ENCODE measurements around the gene SPSB3.

The SPSB3 gene

DNA sequence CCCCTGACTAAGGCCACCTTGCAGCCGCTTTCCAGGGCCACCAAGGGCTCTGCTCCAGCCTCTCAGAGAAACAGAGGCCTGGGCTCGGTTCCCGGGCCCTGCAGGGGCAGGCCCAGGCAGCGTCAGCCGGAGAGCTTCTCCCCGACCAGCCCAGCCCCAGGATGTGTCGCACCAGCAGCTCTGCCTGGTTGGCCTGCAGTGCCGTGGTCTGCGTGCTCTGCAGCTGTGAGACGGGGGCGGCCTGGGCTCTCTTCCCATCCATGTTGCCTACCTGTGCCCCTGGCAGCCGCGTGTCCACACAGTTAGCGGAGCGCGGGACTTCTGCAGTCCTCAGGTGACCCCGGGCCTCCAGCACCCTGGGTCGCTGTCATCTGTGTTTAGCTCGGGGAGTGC, 6.3 kb upstream of the SPSB3 start:
- Mint-ChIP-seq H3K4me3 (no peak overlapping the region), H3K27me3 (no peaks in the 10 kb centered on the region), H3K36me3 (peaks cover 16 to 24% of the 10 kb centered on the region in 2 donors), H3K9me3 (no peaks in the 10 kb centered on the region), H3K27ac (no peak overlapping the region), H3K4me1 (peaks cover 6 to 21% of the 10 kb centered on the region in 2 donors)
- DNase-seq: no peak
- no peak for ATAC-seq (replicated peaks)

DNA sequence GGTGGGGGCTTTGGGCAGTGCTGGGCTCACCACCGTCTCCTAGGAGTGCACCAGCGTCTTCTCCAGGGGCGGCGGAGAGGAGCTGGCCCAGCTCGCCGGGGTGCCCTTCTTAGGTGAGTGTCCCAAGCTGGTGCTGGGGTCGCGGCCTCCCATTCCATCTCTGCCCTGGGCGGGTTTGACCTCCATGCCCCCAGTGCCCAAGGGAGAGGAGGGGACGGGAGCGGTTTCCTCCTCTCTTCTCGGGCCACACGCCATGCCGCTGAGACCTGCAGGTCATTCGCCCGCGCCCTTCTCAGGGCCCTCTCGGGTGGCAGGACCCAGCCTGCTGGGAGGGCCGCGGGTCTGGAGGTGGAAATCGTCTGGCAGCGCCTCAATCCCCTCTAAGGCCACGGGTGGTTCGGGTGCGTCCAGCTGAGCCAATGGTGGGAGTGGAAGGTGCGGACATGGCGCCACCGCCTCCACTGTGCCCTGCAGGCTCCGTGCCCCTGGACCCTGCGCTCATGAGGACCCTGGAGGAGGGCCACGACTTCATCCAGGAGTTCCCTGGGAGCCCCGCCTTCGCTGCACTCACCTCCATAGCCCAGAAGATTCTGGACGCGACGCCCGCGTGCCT, 5.8 kb upstream of the SPSB3 start:
- Mint-ChIP-seq H3K4me3 (no peak overlapping the region), H3K27ac (no peak overlapping the region)

DNA sequence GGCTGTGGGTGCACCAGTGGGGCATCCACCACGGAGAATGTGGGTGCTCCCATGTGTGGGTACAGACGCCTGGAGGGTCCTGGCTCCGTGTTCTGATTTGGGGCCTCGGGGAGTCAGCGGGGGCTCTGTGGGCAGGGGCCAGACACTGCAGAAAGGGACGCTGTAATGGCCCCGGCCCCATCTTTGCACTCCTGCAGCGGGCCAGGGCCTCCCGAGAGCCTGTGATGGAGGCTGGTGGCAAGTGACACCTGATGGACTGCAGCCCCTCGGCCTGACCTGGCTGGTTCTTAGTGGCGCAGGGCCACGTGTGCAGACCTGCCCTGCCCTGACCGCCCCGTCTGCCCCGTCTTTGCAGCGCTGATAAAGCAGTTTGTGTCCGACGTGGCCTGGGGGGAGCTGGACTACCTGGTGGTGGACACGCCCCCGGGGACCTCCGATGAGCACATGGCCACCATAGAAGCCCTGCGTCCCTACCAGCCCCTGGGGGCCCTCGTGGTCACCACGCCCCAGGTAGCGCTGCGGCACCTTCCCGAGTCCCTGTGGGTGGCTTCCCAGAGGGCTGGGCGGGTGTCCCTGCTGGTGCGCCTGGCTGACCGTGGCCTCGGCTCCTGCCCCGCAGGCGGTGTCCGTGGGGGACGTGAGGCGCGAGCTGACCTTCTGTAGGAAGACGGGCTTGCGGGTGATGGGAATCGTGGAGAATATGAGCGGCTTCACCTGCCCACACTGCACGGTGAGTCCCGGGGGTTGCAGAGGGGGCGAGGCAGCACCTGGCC, 5.1 kb upstream of the SPSB3 start:
- Mint-ChIP-seq H3K36me3 (peaks cover 16 to 23% of the 10 kb centered on the region in 2 donors), H3K4me1 (peaks cover 6 to 23% of the 10 kb centered on the region in 2 donors), H3K9me3 (no peaks in the 10 kb centered on the region), H3K27me3 (no peaks in the 10 kb centered on the region), H3K4me3 (no peak overlapping the region), H3K27ac (no peak overlapping the region)
- ATAC-seq (replicated peaks): no peak
- no peak for DNase-seq

More for the DNA sequence above, 5.8 kb upstream of the SPSB3 start:
- H3K27me3 Mint-ChIP-seq: no peaks in the 10 kb centered on the region
- peaks cover 16 to 24% of the 10 kb centered on the region in 2 donors for H3K36me3 Mint-ChIP-seq
- no peak for DNase-seq
- no peak for ATAC-seq (replicated peaks)
- no peaks in the 10 kb centered on the region for H3K9me3 Mint-ChIP-seq
- H3K4me1 Mint-ChIP-seq: peaks cover 6 to 23% of the 10 kb centered on the region in 2 donors

DNA sequence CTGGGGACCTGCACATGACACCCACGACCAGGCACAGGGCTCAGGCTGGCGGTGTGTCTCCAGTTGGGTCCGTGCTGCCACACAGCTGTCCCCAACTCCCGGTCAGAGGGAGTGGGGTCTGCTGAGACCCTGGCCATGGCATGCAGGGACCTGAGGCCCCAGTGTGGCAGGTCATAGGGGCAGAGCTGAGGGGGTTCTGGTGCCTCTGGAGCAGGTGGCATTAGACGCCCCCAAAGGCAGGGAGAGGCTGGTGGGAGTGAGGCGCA, 4.6 kb upstream of the SPSB3 start:
- peaks cover 6 to 24% of the 10 kb centered on the region in 2 donors for H3K4me1 Mint-ChIP-seq
- H3K27ac Mint-ChIP-seq: no peak overlapping the region
- no peak for DNase-seq
- no peaks in the 10 kb centered on the region for H3K9me3 Mint-ChIP-seq
- no peak for ATAC-seq (replicated peaks)
- no peak overlapping the region for H3K4me3 Mint-ChIP-seq
- peaks cover 16 to 22% of the 10 kb centered on the region in 2 donors for H3K36me3 Mint-ChIP-seq
- H3K27me3 Mint-ChIP-seq: no peaks in the 10 kb centered on the region

DNA sequence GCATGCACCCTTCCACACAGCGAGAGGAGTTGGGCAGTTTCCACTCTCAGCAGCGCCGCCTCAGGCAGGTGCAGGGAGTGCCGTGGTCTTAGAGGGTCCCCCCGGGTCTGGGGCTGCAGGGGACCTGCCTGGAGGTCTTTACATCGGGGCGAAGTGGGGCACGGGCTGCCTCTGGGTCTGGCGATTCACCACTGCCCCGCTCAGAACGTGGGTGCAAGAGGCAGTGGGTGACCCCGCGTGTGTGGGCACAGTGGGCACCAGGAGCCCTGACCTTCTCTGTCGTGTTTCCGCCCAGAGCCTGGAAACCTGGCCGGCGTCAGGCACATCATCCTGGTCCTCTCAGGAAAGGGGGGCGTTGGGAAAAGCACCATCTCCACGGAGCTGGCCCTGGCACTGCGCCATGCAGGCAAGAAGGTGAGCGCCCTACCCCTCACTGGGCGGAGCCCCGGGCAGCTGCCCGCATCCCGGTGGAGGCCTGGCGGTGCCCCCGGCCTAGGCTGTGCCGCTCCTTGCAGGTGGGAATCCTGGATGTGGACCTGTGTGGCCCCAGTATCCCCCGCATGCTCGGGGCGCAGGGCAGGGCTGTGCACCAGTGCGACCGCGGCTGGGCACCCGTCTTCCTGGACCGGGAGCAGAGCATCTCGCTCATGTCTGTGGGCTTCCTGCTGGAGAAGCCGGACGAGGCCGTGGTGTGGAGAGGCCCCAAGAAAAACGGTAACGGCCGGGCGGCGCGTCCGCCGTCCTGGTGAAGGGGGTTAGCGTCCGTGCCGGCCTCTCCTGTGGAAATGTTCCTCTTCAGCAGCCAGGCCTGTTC, 4.1 kb upstream of the SPSB3 start:
- DNase-seq (no peak), ATAC-seq (replicated peaks) (no peak)
- Mint-ChIP-seq H3K4me3 (no peak overlapping the region), H3K27me3 (no peaks in the 10 kb centered on the region), H3K9me3 (no peaks in the 10 kb centered on the region), H3K36me3 (peaks cover 20 to 26% of the 10 kb centered on the region in 2 donors), H3K4me1 (peaks cover 11 to 29% of the 10 kb centered on the region in 2 donors), H3K27ac (no peak overlapping the region)

DNA sequence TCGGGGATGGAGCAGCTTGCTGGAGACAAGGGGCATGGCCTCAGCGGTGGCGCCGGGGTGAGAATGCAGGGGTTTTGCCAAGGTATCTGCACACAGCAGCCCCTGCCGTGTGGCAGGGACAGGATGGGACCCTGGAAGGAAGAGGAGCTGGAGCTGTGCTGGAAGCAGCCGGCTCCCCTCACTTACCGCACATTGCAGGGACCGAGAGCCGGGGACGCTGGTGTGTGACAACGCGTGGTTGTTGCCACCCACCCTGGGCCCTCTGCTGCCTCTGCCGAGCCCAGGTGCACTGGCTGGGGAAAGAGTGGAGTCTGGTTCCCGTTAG, 3.4 kb upstream of the SPSB3 start:
- H3K4me1 Mint-ChIP-seq: peaks cover 14 to 35% of the 10 kb centered on the region in 2 donors
- ATAC-seq (replicated peaks): no peak

DNA sequence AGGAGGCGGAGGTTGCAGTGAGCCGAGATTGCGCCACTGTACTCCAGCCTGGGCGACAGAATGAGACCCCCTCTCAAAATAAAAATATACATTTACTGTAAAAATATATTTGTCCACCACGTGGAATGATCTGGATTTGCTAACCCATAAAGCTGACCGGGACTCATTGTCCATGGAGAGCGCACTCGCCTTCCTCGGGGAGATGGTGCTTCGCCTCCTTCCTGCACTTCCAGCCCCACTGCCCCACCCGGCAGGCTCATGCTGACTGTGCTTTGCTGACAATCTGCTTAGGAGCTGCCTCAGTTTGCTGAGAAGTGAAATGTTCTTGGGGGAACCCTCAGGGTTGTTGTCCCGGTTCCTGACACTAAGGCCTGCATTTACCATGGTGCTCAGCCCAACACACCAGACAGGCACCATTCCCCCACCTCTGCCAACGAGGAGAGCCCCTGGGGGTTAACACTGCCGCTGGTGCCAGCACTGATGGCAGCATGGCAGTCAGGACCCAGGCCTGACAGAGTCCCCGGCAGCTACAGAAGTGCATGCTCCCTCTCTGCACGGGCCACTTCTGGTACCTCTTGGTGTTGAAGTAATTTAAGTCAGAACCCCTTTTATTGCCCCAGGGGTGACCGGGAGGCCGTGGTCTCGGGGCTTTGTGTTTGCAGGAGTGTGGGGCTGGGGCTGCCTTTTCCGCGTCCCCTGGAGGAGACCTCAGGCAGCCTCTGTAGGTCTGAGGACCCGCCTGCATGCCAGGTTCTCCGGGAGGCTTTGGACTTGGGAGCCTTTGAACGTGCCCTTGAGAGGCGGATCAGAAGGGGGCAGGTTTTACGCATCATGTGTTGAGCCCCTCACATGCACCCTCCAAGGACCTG, 2.8 kb upstream of the SPSB3 start:
- DNase-seq: no peak
- ATAC-seq (replicated peaks): no peak
- Mint-ChIP-seq H3K4me1 (peaks cover 14 to 38% of the 10 kb centered on the region in 2 donors), H3K36me3 (peaks cover 18 to 20% of the 10 kb centered on the region in 2 donors), H3K4me3 (peak overlapping the region; percentile 60 to 64), H3K27me3 (no peaks in the 10 kb centered on the region), H3K9me3 (no peaks in the 10 kb centered on the region), H3K27ac (peak overlapping the region; percentile 67)

More for the DNA sequence above, 3.4 kb upstream of the SPSB3 start:
- Mint-ChIP-seq H3K36me3 (peaks cover 20 to 24% of the 10 kb centered on the region in 2 donors), H3K27me3 (no peaks in the 10 kb centered on the region), H3K4me3 (no peak overlapping the region), H3K27ac (no peak overlapping the region), H3K9me3 (no peaks in the 10 kb centered on the region)
- no peak for DNase-seq

DNA sequence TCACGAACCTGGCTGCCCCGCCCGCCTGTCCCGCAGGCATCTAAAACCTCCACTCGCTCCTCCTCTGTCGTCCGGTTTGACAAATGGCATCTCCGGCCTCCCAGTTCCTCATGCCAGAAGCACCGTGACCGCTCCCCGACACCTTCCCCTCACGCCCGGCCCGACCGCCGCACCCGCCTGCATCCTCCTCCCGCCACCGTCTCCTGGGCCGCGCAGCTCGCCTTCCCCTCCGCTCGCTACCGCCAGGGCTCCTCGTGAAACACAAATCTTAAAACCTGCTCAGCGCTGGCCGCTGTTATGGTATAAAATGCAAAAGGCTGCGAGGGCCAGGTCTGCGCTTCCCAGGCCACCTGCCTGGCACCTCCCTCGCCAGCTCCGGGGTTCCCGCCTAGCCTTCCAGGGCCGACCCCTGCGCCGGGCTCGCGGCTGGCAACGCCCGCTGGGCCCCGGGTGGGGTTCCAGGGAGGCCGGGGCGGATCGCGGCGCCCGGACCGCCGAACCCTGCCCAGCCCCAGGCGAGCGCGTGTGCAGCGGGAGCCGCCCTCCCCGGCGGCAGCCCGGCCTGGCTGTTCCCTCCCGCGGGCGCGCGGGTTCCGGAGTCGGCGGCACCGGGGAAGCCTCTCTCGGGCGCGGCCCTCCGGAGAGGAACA, 488 bp downstream of the SPSB3 start:
- Mint-ChIP-seq H3K36me3 (peaks cover 9 to 14% of the 10 kb centered on the region in 2 donors), H3K27ac (peak overlapping the region; percentile 94), H3K4me1 (peaks cover 15 to 39% of the 10 kb centered on the region in 2 donors), H3K9me3 (no peaks in the 10 kb centered on the region), H3K4me3 (peak overlapping the region; percentile 88 to 96), H3K27me3 (no peaks in the 10 kb centered on the region)
- ATAC-seq (replicated peaks) (peak; percentile 16 to 29), DNase-seq (no peak)

DNA sequence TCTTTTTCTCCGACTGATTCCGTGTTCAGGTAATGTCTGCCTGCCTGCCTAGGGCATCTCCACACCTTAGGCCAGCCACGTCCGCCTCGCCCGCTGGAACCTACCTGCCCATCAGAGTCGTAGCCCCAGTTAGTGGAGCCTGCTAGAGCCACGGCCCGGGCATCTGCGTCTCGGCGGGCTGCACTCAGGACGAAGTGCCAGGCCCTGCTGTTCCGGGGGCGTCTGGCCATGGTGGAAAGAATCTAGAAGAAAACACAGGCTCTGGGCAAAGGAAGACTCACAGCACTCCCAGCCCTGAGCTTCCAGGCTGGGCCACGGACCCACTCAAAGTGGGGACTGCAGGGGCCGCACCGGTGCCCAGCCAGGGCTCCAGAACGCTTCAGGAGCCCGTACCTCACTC, 1.1 kb downstream of the SPSB3 start:
- H3K27me3 Mint-ChIP-seq: no peaks in the 10 kb centered on the region
- no peak for DNase-seq
- H3K9me3 Mint-ChIP-seq: no peaks in the 10 kb centered on the region
- peak overlapping the region; percentile 94 for H3K27ac Mint-ChIP-seq
- peak overlapping the region; percentile 88 to 96 for H3K4me3 Mint-ChIP-seq
- peaks cover 15 to 39% of the 10 kb centered on the region in 2 donors for H3K4me1 Mint-ChIP-seq
- ATAC-seq (replicated peaks): no peak
- H3K36me3 Mint-ChIP-seq: peaks cover 9 to 14% of the 10 kb centered on the region in 2 donors

DNA sequence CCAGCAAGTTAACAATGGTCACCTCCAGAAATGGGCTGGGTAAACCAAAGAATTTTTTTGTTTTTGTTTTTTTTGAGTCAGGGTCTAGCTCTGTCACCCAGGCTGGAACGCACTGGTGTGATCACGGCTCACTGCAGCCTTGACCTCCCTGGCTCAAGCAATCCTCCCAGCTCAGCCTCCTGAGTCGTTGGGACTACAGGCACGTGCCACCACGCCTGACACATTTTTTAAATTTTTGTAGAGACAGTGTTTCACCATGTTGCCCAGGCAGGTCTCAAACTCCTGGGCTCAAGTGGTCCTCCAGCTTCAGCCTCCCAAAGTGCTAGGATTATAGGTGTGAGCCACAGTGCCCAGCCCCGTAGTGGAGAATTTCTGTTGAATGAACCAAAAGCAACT, 1.7 kb downstream of the SPSB3 start:
- H3K36me3 Mint-ChIP-seq: peaks cover 13 to 14% of the 10 kb centered on the region in 2 donors
- H3K27ac Mint-ChIP-seq: no peak overlapping the region
- H3K27me3 Mint-ChIP-seq: no peaks in the 10 kb centered on the region
- DNase-seq: no peak
- no peak for ATAC-seq (replicated peaks)
- H3K4me3 Mint-ChIP-seq: no peak overlapping the region
- no peaks in the 10 kb centered on the region for H3K9me3 Mint-ChIP-seq
- H3K4me1 Mint-ChIP-seq: peaks cover 15 to 37% of the 10 kb centered on the region in 2 donors

DNA sequence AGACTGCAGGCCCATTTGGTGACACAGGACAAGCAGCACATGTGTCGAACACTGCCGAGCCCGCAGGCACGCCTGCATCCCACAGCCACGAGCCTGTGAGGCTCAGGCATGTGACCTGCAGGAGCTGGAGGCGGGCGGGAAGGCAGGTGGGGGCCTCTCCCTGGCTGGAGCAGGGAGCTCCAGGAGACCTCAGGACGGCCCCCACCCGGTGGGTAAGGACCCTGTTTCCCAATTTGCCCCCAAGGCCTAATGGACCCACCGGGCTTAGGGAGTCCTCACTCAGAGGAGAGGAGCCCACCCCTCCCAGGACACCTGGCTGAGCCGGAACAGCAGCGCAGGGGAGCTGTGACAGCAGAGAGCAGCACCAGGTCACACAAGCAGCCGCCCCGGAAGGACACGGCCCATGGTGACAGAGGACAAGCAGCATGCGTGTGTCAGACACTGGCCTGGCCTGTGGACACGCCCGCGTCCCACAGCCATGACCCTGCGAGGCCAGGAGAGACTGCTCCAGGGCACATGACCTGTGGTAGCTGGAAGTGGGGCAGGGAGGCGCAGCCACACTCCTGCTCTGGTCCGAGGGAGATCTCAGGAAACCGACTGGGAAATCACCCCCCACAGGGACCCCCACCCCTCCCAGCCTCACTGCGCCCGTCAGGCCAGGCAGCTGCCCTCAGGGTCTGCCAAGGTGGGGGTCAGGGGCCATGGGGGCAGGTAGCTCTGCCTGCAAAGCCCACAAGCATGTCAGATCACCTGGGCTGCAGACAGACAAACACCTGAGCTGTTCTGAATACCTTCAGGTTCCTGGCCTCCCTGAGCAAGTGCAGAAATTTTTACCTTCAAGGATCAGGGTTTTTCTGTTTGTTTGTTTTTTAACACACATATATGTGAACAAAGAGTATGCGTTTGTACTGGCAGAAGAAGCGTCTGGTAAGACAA, 2.4 kb downstream of the SPSB3 start:
- H3K36me3 Mint-ChIP-seq: peaks cover 9 to 12% of the 10 kb centered on the region in 2 donors
- peak overlapping the region; percentile 86 for H3K27ac Mint-ChIP-seq
- H3K4me1 Mint-ChIP-seq: peaks cover 12 to 33% of the 10 kb centered on the region in 2 donors
- ATAC-seq (replicated peaks): no peak
- no peak for DNase-seq
- H3K4me3 Mint-ChIP-seq: peak overlapping the region; percentile 4 to 19
- H3K9me3 Mint-ChIP-seq: no peaks in the 10 kb centered on the region
- no peaks in the 10 kb centered on the region for H3K27me3 Mint-ChIP-seq

DNA sequence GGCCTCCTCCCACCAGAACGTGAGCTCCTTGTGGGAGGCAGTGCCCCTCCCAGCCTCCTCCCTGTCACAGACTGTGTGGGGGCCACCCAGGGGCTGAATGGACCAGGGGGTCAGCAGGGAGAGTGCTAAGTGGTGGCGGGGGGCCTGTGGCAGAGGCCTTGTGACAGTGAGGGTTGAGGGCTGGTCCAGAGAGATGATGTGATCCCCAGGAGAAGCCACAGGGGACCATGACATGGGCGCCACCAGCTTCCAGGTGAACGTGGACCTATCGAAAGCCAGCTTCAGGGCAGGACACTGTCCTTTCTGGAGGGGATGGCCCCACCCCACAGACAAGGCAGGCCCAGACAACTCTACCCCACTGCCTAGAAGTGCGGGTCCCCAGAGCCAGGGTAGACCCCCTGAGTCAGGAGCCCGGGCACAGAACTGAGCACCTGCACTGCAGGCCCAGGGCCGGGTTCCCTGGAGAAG, 3.1 kb downstream of the SPSB3 start:
- DNase-seq (no peak), ATAC-seq (replicated peaks) (no peak)
- Mint-ChIP-seq H3K27ac (peak overlapping the region; percentile 82), H3K4me3 (peak overlapping the region in 1 of 2 donors; percentile 30), H3K4me1 (peaks cover 11 to 36% of the 10 kb centered on the region in 2 donors), H3K27me3 (no peaks in the 10 kb centered on the region), H3K36me3 (peaks cover 8 to 12% of the 10 kb centered on the region in 2 donors), H3K9me3 (no peaks in the 10 kb centered on the region)
